A673 (cell line): ENCODE measurements around the gene TPP1. TPM values are rescaled to one million over a fixed set of nuclear protein-coding genes. Genes with fewer than 3 reads are reported as not detected.

ENCODE experiments used
- BruUV-seq: library from RNA; stranded (reverse); fragments of 400-500 nt; replicated peaks from 2 replicates; lab custom pipeline; 2021; lab: Mats Ljungman, UMichigan
- CTCF ChIA-PET: fragments of 300-600 bp; sonication (Branson Sonifier 250); formaldehyde crosslinking; loops from one replicate; lab custom pipeline; 2022; ENCODE audit warnings: antibody characterized with exemption; lab: Charles Lee
- POLR2A ChIA-PET: fragments of 300-600 bp; sonication (Branson Sonifier 250); formaldehyde crosslinking; loops from one replicate; lab custom pipeline; 2022; ENCODE audit warnings: antibody characterized with exemption; ENCODE audit not compliant: low non-redundant PET; lab: Charles Lee
- DNase-seq: peaks from one replicate; pipeline ENCODE4 v3.0.0-alpha.2; 2015; ENCODE audit warnings: low spot score
- H3K27ac ChIP-seq: fragments of 200-600 bp; sonication (generic); 2 replicates; pipeline ENCODE4 v1.5.1; 2016; ENCODE audit warnings: mixed run types, low read depth, mild to moderate bottlenecking, mixed read lengths, antibody characterized with exemption, low read length; ENCODE audit not compliant: poor library complexity, severe bottlenecking
- H3K27me3 ChIP-seq: fragments of 200-600 bp; sonication (generic); replicated peaks from 2 replicates; pipeline ENCODE4 v1.6.1; 2017; ENCODE audit warnings: mixed run types, low read depth, mild to moderate bottlenecking, mixed read lengths, antibody characterized with exemption, low read length; ENCODE audit not compliant: insufficient read depth, poor library complexity
- H3K36me3 ChIP-seq: fragments of 200-600 bp; sonication (generic); 2 replicates; pipeline ENCODE4 v1.6.1; 2016; ENCODE audit warnings: mixed run types, mild to moderate bottlenecking, mixed read lengths, antibody characterized with exemption, low read length; ENCODE audit not compliant: insufficient read depth, poor library complexity, severe bottlenecking
- H3K4me1 ChIP-seq: fragments of 200-600 bp; sonication (generic); 2 replicates; pipeline ENCODE4 v1.6.1; 2017; ENCODE audit warnings: mixed run types, mild to moderate bottlenecking, mixed read lengths, antibody characterized with exemption, low read length; ENCODE audit not compliant: insufficient read depth, poor library complexity, severe bottlenecking
- H3K4me3 ChIP-seq: fragments of 200-600 bp; sonication (generic); 2 replicates; pipeline ENCODE4 v1.5.1; 2016; ENCODE audit warnings: low read depth, mixed run types, mild to moderate bottlenecking, mixed read lengths, low read length; ENCODE audit not compliant: poor library complexity, severe bottlenecking
- H3K9me3 ChIP-seq: fragments of 200-600 bp; sonication (generic); 2 replicates; pipeline ENCODE4 v1.6.1; 2016; ENCODE audit warnings: mixed run types, low read depth, mild to moderate bottlenecking, mixed read lengths, antibody characterized with exemption, low read length; ENCODE audit not compliant: poor library complexity, severe bottlenecking
- EZH2 ChIP-seq: fragments of 200-600 bp; sonication (generic); IDR thresholded peaks from 2 replicates; pipeline ENCODE4 v1.6.1; 2017; ENCODE audit warnings: borderline replicate concordance, low read depth, mild to moderate bottlenecking, mixed read lengths, antibody characterized with exemption, low read length; ENCODE audit not compliant: poor library complexity, severe bottlenecking
- intact Hi-C: fragments of 100-400 bp; cut with micrococcal nuclease; formaldehyde crosslinking; loops from one replicate; pipeline ENCODE4 v1.10.0; 2022; ENCODE audit not compliant: unreplicated experiment
- total RNA-seq: library from RNA; stranded (reverse); gene quantifications from 2 replicates; pipeline ENCODE4 v1.2.3, GENCODE V29; 2021
- TF ChIP-seq, protein P1 (sequence below): fragments of 300-800, 200-600 bp; sonication (generic); conservative IDR thresholded peaks from 2 replicates; pipeline ENCODE4 v1.5.1; 2017; ENCODE audit warnings: low read depth, mild to moderate bottlenecking, antibody characterized with exemption, low read length, moderate library complexity, mixed read lengths

The TPP1 gene
- total RNA-seq, 1 experiment from 2014 or later, result 53.0 TPM

DNA sequence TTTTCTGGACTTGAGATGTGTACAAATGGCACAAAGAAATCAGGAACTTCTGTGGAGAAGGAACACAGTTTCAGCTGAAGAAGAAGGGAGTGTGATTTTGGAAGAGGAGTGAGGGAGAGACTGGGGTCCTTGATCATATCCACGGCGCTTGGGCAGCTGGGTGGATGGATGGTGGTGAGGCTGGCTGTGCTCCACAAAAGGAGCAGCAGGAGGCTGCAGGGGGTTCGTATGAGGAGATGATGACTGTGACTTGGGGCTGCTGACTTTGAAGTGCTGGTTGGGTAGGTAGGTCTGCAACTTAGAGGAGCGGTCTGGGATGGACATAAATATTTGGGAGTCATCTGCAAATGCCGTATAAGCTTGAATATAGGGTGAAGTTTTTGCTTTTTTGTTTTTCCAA is 37.7 kb upstream of the TPP1 start:
- TF ChIP-seq, protein P1, sequence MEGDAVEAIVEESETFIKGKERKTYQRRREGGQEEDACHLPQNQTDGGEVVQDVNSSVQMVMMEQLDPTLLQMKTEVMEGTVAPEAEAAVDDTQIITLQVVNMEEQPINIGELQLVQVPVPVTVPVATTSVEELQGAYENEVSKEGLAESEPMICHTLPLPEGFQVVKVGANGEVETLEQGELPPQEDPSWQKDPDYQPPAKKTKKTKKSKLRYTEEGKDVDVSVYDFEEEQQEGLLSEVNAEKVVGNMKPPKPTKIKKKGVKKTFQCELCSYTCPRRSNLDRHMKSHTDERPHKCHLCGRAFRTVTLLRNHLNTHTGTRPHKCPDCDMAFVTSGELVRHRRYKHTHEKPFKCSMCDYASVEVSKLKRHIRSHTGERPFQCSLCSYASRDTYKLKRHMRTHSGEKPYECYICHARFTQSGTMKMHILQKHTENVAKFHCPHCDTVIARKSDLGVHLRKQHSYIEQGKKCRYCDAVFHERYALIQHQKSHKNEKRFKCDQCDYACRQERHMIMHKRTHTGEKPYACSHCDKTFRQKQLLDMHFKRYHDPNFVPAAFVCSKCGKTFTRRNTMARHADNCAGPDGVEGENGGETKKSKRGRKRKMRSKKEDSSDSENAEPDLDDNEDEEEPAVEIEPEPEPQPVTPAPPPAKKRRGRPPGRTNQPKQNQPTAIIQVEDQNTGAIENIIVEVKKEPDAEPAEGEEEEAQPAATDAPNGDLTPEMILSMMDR, result no peak
- TF ChIP-seq EZH2, result no peak
- intact Hi-C loops, result no loop called here
- POLR2A ChIA-PET, result no interaction called here
- no TSS peak for BruUV-seq
- no peaks in the 10 kb centered on the region for H3K4me1 ChIP-seq
- H3K36me3 ChIP-seq, result no peaks in the 10 kb centered on the region
- CTCF ChIA-PET, result no interaction called here
- H3K27me3 ChIP-seq, result no peaks in the 10 kb centered on the region
- no peak for DNase-seq
- H3K27ac ChIP-seq, result no peak overlapping the region
- H3K9me3 ChIP-seq, result no peaks in the 10 kb centered on the region
- no peak overlapping the region for H3K4me3 ChIP-seq

DNA sequence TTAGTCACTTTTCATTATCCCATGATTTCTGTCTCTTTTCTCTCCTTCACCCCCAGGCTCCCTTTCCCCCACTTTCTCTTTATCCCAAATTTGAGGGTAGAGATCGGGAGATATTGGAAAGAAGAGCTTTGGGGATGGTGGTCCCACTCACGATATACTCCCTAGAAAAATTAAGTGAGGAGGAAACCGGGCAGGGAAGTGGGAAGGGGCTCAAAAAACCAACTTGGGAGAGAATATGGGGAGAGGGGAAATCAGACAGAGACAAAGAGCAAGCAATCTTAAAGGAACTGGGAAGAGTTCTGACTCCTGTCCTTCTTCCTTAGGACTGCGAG is 37.3 kb upstream of the TPP1 start:
- no peak for TF ChIP-seq EZH2
- TF ChIP-seq, protein P1, result no peak
- BruUV-seq, result TSS peak; percentile 80
- ChIA-PET POLR2A (no interaction called here), CTCF (no interaction called here)
- H3K36me3 ChIP-seq, result no peaks in the 10 kb centered on the region
- H3K4me3 ChIP-seq, result peak overlapping the region; percentile 51
- no peak overlapping the region for H3K27ac ChIP-seq
- intact Hi-C loops, result no loop called here
- H3K4me1 ChIP-seq, result no peaks in the 10 kb centered on the region
- no peaks in the 10 kb centered on the region for H3K27me3 ChIP-seq
- DNase-seq, result no peak
- H3K9me3 ChIP-seq, result no peaks in the 10 kb centered on the region

DNA sequence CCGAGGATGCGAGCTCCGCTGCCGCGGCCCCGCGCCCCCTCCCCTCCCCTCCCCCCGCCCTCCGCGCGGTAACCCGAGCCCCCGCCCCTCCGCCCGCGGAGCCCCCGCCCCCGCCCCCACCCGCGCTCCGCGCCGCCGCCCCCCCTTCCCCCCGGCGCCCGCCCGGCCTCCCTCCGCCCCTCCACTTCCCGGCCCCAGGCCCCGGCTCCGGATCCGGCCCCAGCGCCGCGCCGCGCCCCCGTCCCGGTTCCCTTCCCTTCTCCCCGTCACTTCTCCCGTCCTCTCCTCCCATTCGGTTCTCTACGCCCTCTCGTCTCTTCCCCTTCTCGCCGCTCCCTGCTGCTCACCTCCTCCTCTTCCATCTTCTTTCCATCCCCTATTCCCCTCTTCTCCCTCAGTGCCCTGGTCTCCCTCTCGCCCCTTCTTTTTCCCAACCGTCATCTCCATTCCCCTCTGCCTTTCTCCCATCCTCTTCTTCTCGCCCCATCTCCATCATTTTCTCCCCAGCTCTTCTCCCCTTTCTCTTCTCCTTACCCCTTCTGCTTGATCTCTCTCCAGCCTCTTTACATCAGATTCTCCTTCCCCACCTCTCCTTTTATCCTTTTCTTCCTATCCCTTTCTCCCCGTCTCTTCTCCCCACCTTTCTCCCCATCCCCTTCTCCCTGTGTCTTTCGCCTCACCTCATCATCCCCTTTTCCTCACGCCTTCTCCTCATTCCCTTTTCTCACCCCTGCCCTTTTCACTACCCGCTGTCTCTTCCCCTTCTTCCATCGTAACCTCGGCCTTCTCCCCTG is 36.8 kb upstream of the TPP1 start, which contains the start of gene DCHS1:
Gene DCHS1 (minus strand): TSS at position 20 of the 794 bp plus-strand sequence. CDS start 14,196 bp downstream, outside the sequence.
- intact Hi-C loops, result no loop called here
- peak within 1 kb of the TSS; percentile 51 for H3K4me3 ChIP-seq
- peak; percentile 7 for DNase-seq
- H3K9me3 ChIP-seq, result no peaks in the 10 kb centered on the region
- ChIA-PET POLR2A (no interaction called here), CTCF (no interaction called here)
- TF ChIP-seq, protein P1, result no peak
- no peak for TF ChIP-seq EZH2
- no peaks in the 10 kb centered on the region for H3K4me1 ChIP-seq
- BruUV-seq, result no TSS peak
- no peak within 1 kb of the TSS for H3K27ac ChIP-seq
- H3K27me3 ChIP-seq, result no peaks in the 10 kb centered on the region
- H3K36me3 ChIP-seq, result no peaks in the 10 kb centered on the region
